Neural cell (in vitro differentiated cells): Measurements from ENCODE around the gene ACOXL.

ENCODE experiments used
- EZH2 ChIP-seq: fragments of 200-600, 300-800 bp; shearing (Covaris generic), sonication (generic); IDR thresholded peaks from 2 replicates; pipeline ENCODE4 v1.6.1; 2014; ENCODE audit warnings: antibody characterized with exemption, low read length, borderline replicate concordance, mild to moderate bottlenecking; ENCODE audit not compliant: insufficient read depth, poor library complexity, severe bottlenecking
- MXI1 ChIP-seq: fragments of 450-650 bp; conservative IDR thresholded peaks from 2 replicates; pipeline ENCODE4 v1.6.1; 2014; ENCODE audit warnings: antibody characterized with exemption, mild to moderate bottlenecking; ENCODE audit not compliant: poor library complexity, severe bottlenecking
- TF ChIP-seq, protein P1 (sequence below): fragments of 450-650 bp; IDR thresholded peaks from 2 replicates; pipeline ENCODE4 v1.5.1; 2014; ENCODE audit warnings: antibody characterized with exemption, mild to moderate bottlenecking, moderate library complexity; ENCODE audit not compliant: poor library complexity, severe bottlenecking

DNA sequence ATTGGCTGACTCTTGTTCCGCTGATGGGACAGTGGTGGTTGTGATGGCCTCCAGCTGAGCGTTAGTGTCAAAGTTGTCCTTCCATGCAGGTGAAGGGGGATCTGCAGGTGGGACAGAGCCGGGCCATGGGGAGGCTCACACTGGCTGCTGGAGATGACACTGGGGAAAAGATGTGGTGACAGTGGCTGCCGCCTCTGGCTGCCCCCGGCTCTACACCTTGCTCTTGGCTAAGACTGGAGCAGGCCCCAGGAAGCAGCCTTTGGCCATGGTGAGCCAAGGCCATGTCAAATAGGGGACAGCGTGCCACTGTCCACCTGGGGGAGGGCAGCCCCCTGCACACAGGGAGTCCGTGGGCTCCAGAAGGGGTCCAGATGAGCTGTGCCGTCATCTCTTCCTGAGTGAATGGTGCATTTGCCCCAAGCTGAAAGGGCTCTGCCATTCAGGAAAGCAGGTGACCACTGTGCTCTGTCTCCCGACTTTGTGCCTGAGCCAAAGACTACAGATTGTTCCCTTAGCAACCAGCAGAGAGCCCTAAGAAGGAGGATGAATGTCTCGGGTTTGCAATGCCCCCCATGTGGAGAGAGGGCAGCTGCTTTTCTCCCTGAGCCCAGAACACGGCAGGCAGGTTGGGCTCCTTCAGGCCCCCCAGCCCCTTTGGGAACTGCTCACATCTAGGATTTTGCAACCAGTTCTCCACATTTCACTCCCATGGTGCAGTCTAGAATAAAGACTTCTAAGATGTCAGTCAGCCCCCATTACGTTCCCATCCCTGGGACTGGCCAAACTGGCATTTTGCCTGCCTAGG, 309.2 kb downstream of the ACOXL start:
- TF ChIP-seq, protein P1, sequence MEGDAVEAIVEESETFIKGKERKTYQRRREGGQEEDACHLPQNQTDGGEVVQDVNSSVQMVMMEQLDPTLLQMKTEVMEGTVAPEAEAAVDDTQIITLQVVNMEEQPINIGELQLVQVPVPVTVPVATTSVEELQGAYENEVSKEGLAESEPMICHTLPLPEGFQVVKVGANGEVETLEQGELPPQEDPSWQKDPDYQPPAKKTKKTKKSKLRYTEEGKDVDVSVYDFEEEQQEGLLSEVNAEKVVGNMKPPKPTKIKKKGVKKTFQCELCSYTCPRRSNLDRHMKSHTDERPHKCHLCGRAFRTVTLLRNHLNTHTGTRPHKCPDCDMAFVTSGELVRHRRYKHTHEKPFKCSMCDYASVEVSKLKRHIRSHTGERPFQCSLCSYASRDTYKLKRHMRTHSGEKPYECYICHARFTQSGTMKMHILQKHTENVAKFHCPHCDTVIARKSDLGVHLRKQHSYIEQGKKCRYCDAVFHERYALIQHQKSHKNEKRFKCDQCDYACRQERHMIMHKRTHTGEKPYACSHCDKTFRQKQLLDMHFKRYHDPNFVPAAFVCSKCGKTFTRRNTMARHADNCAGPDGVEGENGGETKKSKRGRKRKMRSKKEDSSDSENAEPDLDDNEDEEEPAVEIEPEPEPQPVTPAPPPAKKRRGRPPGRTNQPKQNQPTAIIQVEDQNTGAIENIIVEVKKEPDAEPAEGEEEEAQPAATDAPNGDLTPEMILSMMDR, result no peak
- no peak for TF ChIP-seq MXI1
- no peak for TF ChIP-seq EZH2
